DMS 273 (cell line): ENCODE results near the gene NPIPB8.
"Not testable (repeated sequence)": the region's sequence is repeated elsewhere in the genome, so short reads cannot be mapped to it uniquely, and the experiment has no call there.

ENCODE experiments used
- DNase-seq: peaks from one replicate; lab custom pipeline; 2025; ENCODE audit not compliant: unreplicated experiment; lab: John Stamatoyannopoulos, UW

NPIPB8 gene

GRCh38 chr16:28623172-28623711 lies 14.6 kb upstream of the NPIPB8 start:
- peak; percentile 81 for DNase-seq

GRCh38 chr16:28630905-28631304 lies 7.0 kb upstream of the NPIPB8 start:
- DNase-seq = not testable (repeated sequence)

- not testable (repeated sequence) for DNase-seq
These were observed 1.6 kb upstream of the NPIPB8 start for GRCh38 chr16:28636093-28636823.

GRCh38 chr16:28638359-28638758 lies 494 bp downstream of the NPIPB8 start:
- not testable (repeated sequence) for DNase-seq

- not testable (repeated sequence) for DNase-seq
These were observed 2.1 kb downstream of the NPIPB8 start for GRCh38 chr16:28639959-28640358.

GRCh38 chr16:28666264-28666663 lies 28.4 kb downstream of the NPIPB8 start:
- not testable (repeated sequence) for DNase-seq

- not testable (repeated sequence) for DNase-seq
These were observed 29.6 kb downstream of the NPIPB8 start for GRCh38 chr16:28667480-28667879.

- DNase-seq = not testable (repeated sequence)
These were observed 30.3 kb downstream of the NPIPB8 start for GRCh38 chr16:28668199-28668598.

GRCh38 chr16:28688327-28688952 lies 50.6 kb downstream of the NPIPB8 start:
- not testable (repeated sequence) for DNase-seq

- not testable (repeated sequence) for DNase-seq
These were observed 51.6 kb downstream of the NPIPB8 start for GRCh38 chr16:28689425-28689824.

GRCh38 chr16:28691722-28692121 lies 53.9 kb downstream of the NPIPB8 start:
- not testable (repeated sequence) for DNase-seq

GRCh38 chr16:28693257-28693950 lies 55.5 kb downstream of the NPIPB8 start:
- not testable (repeated sequence) for DNase-seq

- DNase-seq = not testable (repeated sequence)
These were observed 61.9 kb downstream of the NPIPB8 start for GRCh38 chr16:28699792-28700191.

- not testable (repeated sequence) for DNase-seq
These were observed 62.5 kb downstream of the NPIPB8 start for GRCh38 chr16:28700349-28700748.

GRCh38 chr16:28701384-28701783 lies 63.5 kb downstream of the NPIPB8 start:
- not testable (repeated sequence) for DNase-seq

GRCh38 chr16:28704246-28704645 lies 66.4 kb downstream of the NPIPB8 start:
- DNase-seq = not testable (repeated sequence)
